GM19328 (cell line): ENCODE measurements around the gene EML1.

Experiments
- ATAC-seq: cut with Tn5 transposase; IDR thresholded peaks from one replicate; pipeline ENCODE4 v1.9.1; 2021; ENCODE audit warnings: mild to moderate bottlenecking, moderate library complexity; ENCODE audit not compliant: unreplicated experiment

EML1 gene

DNA sequence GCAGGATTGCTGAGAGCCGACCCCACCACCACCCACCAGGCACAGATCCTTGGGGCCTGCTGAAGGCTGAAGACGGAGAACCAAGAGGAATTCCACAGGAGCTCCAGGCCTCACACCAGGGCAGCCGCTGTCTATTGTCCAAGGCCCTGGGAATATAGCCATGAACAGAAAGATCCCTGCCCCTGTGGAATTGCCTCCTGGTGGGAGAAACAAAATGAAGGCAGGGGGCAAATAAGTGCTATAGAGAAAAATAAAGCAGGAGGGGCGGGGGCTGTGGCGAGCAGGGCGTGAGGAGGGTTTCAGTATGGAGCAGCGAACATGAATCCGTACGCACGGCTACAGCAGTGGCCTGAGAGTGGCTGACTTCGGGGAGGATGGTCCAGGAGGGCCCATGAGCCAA is 96.1 kb downstream of the EML1 start:
- no peak for ATAC-seq

DNA sequence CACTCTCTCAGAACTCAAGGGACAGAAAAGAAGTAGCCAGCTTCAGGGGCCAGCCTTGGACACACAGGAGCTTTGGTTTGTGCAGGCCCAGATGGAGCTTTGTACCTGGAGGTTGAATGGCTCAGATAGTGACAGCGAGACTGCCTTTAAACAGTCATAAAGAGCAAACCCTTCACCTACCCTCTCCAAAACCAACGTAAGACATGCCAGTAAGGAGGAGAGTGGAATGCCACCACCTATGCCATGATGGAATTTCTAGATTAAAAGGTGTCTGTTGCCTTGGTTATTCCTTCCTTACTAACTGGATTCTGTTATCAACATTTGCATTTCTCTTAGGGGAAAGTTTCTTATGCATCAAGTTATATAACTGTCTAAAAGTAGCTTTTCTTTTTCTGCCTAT is 98.1 kb downstream of the EML1 start:
- no peak for ATAC-seq

DNA sequence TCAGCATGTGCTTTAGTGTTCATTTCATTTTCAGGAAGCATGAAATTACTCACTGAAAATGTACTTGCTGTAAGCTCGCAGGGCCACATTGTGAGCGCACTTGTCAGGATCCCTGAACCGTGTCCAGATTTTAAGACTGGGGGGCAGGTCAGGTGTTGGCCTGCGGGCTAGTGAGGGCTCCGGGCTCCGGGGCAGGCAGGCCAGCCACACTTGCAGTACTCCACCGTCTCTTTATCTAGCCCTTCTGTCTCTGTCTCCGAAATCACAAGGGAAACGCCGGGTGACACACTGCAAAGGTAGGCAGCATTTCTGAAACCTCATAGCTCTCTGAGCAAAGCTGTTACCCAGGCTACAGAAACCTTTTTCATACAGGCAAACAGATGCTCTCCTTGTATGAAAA is 98.7 kb downstream of the EML1 start:
- ATAC-seq, result no peak

- ATAC-seq, result no peak
Observed at GRCh38 chr14:99892406-99892805, 99.2 kb downstream of the EML1 start.

GRCh38 chr14:99896361-99896760 is 103.1 kb downstream of the EML1 start:
- no peak for ATAC-seq

GRCh38 chr14:99899578-99900178 is 106.5 kb downstream of the EML1 start:
- no peak for ATAC-seq

- ATAC-seq, result no peak
Observed at GRCh38 chr14:99902925-99903324, 109.7 kb downstream of the EML1 start.

DNA sequence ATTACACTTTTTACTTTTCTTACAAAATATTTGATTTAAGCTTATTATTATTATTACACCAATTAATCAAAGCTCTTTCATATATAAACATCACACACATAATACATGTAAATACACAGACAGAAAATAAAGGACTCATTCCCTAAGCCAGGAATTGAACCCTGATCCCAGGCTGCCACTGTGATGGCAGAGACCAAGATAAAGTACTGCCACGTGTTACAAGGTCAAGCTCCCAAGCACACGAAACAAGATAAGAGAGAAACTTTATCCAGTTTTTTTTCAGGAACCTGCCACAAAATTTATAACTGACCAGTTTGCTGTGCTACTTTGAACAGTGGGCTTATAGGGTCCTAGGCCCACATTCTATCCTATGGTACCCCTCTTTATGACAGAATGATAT is 111.3 kb downstream of the EML1 start:
- ATAC-seq, result no peak

DNA sequence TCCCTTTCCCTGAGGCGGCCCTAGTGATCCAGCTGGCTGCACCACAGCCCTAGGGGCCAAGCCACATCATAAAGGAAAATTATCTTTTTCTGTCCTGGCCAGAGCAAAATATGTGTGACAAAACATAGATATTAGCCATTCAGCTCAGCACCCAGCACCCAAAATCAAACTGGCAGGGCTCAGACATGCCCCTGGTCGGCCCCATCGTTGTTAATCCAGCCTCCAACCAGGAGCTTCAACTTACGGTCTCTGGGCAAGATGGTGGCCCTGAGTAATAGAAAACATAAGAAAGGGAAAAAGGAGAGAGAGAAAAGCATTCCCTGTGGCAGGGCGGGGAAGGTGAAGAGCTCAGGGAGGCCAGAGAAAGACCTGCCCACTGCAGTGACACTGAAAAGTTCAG is 111.9 kb downstream of the EML1 start:
- no peak for ATAC-seq

DNA sequence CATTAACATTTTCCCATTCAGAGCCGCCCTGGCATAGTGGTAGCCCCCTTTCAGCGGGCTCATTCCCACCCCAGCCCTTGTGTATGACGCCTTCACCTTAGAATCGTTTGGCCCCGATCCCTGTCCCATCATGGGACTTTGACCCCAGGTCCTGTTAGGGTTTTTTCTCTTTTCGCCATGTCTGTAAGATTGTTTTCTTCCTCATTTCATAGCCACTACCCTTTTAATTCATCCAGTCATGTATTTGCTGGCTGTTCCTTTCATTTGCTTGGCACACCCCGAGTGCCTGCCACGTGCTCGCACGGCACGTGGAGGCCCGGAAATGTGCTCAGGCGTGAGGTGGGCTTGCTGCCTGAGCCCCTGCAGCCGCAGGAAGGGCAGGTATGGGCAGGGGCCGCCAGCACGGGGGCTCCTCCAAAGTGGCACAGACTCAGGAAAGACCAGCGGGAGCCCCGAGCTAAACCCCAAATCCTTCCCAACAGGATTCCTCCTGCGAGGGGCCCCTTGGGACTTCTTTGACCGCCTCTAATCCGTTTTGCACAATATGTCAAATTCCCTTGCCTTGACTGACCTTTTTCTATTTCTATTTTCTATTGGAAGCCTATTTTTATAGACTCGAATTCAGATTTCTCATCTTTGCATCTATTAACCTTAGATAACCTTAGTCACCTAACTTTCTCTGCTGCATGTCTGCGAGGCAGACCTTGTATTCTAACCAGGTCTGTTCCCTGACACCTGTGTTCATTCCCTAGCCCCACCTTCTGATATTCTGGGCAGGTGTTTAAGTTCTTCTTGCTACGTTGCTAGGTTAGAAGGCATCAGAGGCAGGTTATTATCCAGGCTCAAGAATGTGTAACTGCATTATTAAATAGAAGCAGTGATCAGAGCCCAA is 114.8 kb downstream of the EML1 start:
- ATAC-seq, result no peak

GRCh38 chr14:99908653-99909250 is 115.5 kb downstream of the EML1 start:
- no peak for ATAC-seq

DNA sequence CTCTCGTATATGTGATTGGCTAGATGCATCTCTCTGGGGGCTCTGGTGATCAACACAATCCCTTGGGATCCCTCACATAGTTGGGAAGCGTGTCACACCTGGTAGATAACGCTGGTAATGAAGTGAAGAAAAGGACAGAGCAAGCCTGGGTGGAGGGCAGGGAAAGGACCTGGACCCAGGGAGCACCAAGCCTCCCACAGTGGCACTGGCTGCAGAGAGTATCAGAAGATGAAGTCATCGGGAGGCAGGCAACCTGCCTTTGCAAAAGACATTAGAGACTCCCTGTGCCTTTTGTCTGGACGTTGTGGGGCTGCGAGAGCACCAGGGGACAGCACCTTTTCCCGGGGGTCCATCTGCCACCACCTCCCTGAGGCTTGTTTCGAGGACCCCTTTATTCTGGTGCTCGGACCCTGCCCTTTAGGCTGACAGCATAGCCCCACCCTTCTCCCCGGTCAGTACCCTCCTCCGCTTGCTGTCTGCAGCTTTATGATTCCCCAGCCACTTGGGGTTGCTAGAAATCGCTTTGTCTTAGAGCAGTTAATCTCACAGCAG is 116.4 kb downstream of the EML1 start:
- ATAC-seq, result no peak

DNA sequence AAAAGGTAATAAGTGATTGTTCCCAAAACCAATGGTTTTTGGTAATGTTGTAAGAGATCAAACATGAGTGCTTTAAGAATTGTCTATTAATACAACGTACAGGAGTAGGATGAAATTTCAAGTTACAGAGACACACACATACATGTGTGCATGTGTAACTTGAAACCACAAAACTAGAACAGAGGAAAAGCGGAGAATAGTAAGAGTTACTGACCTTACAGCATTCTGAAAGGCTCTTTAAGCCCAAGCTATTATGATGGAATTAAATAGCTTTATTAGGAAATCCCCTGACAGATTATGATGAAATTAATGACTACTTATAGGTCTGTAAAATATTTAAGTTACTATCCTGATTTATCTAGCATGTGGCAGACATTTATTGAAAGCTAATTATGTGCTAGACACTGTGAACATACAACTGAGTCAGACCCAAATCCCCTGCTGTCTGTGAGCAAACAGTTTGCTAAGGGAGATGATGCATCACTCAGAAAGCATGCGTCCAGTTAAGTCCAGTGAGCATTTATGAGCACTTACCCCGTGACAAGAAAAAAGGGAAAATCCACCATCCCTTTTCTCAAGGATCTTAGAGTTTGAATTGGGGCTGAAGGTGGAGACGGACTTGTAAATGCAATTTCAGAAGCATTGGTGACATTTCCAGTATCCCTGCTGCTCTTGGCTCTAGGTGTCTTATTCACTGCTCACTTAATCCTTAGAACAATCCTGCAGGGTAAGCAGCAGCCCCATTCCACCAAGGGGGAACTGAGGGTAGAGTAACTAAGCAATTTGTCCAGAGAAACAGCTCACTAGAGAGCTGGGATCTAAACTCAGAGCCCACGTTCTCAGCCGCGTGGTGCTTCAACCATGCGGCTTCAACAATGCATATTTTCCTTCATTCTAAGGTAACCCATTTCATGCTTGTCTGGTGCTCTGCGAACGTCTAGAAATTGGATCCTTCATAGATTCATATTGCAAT is 117.4 kb downstream of the EML1 start:
- ATAC-seq, result no peak

GRCh38 chr14:99915305-99916090 is 122.3 kb downstream of the EML1 start:
- no peak for ATAC-seq

DNA sequence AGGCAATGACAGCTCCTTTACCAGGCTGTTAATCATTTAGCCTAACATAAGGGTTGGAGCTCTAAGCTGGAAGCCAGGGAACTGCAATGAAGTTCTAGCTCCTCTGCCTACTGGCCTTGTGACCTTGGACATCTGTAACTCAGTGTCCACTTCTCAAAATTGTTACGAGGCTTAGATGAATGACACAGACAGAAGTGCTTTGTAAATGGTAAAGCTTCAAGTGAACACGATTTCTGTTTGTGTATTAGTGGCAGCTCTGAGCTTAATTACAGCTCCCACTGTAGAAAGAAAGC is 122.8 kb downstream of the EML1 start:
- no peak for ATAC-seq

DNA sequence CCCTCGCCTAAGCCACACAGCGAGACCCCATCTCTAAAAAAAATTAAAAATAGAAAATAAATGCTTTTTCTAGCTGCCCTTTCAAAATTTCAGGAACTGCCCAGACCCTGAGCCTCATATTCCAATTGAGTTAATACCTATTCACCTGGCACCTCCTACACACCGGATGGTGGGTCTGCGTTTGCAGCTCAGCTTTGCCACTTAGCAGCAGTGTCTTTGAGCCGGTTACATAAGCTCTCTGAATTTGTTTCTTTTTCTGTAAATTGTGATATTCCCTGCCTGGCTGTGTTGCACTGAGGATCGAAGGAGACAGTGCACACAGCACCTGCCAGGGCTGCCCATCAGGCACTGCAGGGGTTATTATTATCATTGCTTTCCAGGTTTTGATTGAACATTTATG is 125.6 kb downstream of the EML1 start:
- no peak for ATAC-seq

- ATAC-seq, result no peak
Observed at GRCh38 chr14:99921425-99921824, 128.2 kb downstream of the EML1 start.

DNA sequence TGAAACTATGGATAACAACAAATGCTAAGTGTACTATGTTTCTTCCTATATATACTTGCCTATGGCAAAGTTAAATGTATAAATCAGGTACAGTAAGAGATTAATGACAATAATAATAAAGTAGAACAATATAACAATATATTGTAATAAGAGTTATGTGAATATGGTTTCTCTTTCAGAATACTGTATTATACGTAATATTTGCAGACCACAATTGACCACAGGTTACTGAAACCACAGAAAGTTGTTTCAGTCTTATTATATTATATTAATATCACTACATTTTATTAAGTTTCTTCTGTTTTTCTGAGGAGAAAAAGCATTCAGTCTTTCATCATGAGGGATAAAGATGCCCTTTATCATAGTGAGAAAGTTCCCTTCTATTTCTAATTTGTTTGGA is 131.2 kb downstream of the EML1 start:
- no peak for ATAC-seq

DNA sequence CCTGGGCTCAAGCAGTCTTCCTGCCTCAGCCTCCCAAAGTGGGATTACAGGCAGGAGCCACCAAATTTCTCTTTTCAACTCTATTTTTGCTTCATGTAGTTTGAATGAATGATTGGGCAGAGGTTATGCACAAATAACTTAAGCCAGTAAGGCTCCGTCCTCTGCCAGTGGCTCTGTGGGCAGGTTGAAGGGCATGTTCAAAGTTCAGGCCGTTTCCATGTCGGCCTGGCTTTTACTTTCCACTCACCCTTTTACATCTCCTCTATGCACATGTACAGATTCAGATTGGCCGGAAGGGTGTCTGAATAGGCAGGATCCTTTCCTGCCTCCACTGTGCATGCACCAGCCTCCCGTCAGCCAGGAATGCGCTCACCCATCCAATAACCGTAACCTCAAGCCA is 132.3 kb downstream of the EML1 start:
- ATAC-seq, result no peak

GRCh38 chr14:99928963-99929362 is 135.8 kb downstream of the EML1 start:
- no peak for ATAC-seq
